Loucy (cell line): ENCODE measurements around the gene CACNA2D4.

ENCODE experiments used
- H2AFZ ChIP-seq: fragments of 200-600 bp; sonication (generic); 2 replicates; pipeline ENCODE4 v1.6.0; 2016; ENCODE audit warnings: antibody characterized with exemption, mild to moderate bottlenecking, low read length, moderate library complexity
- H3F3A ChIP-seq: fragments of 200-600 bp; 2 replicates; pipeline ENCODE4 v1.6.0; 2016; ENCODE audit warnings: antibody characterized with exemption, low read depth, mild to moderate bottlenecking
- H3K27me3 ChIP-seq: fragments of 200-600 bp; sonication (generic); 2 replicates; pipeline ENCODE4 v1.6.1; 2014; ENCODE audit warnings: low read length, mild to moderate bottlenecking; ENCODE audit not compliant: insufficient read depth, poor library complexity, severe bottlenecking
- H3K36me3 ChIP-seq: fragments of 200-600 bp; sonication (generic); 2 replicates; pipeline ENCODE4 v1.6.1; 2016; ENCODE audit warnings: low read length; ENCODE audit not compliant: insufficient read depth
- H3K4me1 ChIP-seq: fragments of 200-600 bp; sonication (generic); 2 replicates; pipeline ENCODE4 v1.5.1; 2014; ENCODE audit warnings: low read length, mild to moderate bottlenecking; ENCODE audit not compliant: insufficient read depth, poor library complexity, severe bottlenecking
- H3K4me2 ChIP-seq: fragments of 200-600 bp; sonication (generic); 2 replicates; pipeline ENCODE4 v1.6.0; 2014; ENCODE audit warnings: antibody characterized with exemption, low read length, low read depth, mild to moderate bottlenecking; ENCODE audit not compliant: poor library complexity, severe bottlenecking
- H3K4me3 ChIP-seq: fragments of 200-600 bp; sonication (generic); 2 replicates; pipeline ENCODE4 v1.5.1; 2014; ENCODE audit warnings: low read length, mild to moderate bottlenecking, mixed read lengths; ENCODE audit not compliant: poor library complexity, severe bottlenecking
- H3K79me2 ChIP-seq: fragments of 200-600 bp; sonication (generic); 2 replicates; pipeline ENCODE4 v1.6.1; 2014; ENCODE audit warnings: low read length; ENCODE audit not compliant: insufficient read depth
- H3K9ac ChIP-seq: fragments of 200-600 bp; sonication (generic); 2 replicates; pipeline ENCODE4 v1.6.0; 2014; ENCODE audit warnings: mild to moderate bottlenecking, low read depth, low read length, moderate library complexity; ENCODE audit not compliant: poor library complexity, severe bottlenecking
- H3K9me2 ChIP-seq: fragments of 200-600 bp; sonication (generic); replicated peaks from 2 replicates; pipeline ENCODE4 v1.6.1; 2016; ENCODE audit warnings: low read depth, low read length, mixed read lengths
- H3K9me3 ChIP-seq: fragments of 200-600 bp; sonication (generic); 2 replicates; pipeline ENCODE4 v1.6.1; 2014; ENCODE audit warnings: mild to moderate bottlenecking, antibody characterized with exemption, low read length, low read depth; ENCODE audit not compliant: insufficient read depth
- H4K20me1 ChIP-seq: fragments of 200-600 bp; sonication (generic); 2 replicates; pipeline ENCODE4 v1.6.0; 2014; ENCODE audit warnings: antibody characterized with exemption, low read length, mild to moderate bottlenecking; ENCODE audit not compliant: insufficient read depth, poor library complexity, severe bottlenecking
- EZH2phosphoT487 ChIP-seq: fragments of 200-600 bp; IDR thresholded peaks from 2 replicates; pipeline ENCODE4 v1.6.1; 2018; ENCODE audit warnings: antibody characterized with exemption, mild to moderate bottlenecking, moderate library complexity, borderline replicate concordance
- TF ChIP-seq, protein P1 (sequence below): fragments of 200-600 bp; sonication (generic); conservative IDR thresholded peaks from 2 replicates; pipeline ENCODE4 v1.5.1; 2014; ENCODE audit warnings: mild to moderate bottlenecking, antibody characterized with exemption, low read length

CACNA2D4 gene

DNA sequence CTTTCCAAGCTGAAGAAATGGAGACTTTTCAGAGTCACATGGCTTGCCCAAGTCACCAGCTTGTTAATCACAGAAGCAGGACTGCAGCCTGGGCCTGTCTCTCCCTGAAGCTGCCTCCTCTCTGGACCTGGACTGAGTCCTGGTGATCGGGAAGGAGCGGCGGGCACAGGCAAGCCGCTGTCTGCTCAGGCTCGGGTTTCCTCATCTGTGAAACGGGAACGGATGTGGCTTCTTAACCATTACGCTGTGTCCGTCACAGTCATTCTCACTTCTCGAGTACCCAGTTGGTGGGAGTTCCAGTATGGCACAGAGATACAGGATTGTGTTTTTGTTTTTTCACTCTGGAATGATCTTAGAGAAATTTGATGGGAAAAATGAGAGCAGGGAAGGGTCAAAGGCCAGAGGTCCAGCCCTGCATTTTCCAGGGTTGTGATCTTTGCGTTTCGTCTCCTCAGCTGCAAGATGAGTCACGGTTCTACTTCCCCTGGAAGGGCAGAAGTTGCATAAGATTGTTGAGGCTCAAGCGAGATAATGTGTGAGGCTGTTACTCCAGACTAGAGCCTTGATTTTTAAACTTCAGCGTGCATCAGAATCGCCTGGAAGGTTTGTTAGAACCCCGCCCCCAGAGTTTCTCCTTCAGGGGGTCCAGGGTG is 105.7 kb downstream of the CACNA2D4 start:
- Histone ChIP-seq H3K9me3 (no peaks in the 10 kb centered on the region), H3K4me2 (peak overlapping the region; percentile 64), H4K20me1 (no peaks in the 10 kb centered on the region), H3K4me1 (peaks cover 34% of the 10 kb centered on the region), H3K9ac (no peak overlapping the region), H3K27me3 (no peaks in the 10 kb centered on the region), H3K36me3 (no peaks in the 10 kb centered on the region), H3K4me3 (no peak overlapping the region), H2AFZ (no peak overlapping the region), H3F3A (no peaks in the 10 kb centered on the region), H3K79me2 (peaks cover 16% of the 10 kb centered on the region; the same call in 1 of the 2 replicates), H3K9me2 (no peaks in the 10 kb centered on the region)
- no peak for TF ChIP-seq EZH2phosphoT487

DNA sequence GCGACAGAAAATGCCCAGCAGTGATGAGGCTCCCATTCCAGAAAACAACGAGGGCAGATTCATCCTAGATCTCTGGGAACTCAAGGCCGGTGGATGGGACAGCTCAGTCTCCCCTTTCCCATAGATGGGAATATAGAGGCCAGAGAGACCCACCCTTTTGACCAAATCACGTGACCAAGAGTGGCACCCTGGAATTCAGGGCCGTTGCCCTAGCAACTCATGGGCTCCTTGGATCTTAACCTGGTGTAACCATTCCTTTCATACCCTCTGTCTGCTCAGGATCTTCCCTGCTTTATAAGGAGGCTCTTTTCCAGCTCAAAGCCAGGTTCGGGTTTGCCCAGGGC is 106.5 kb downstream of the CACNA2D4 start:
- H3K9me3 ChIP-seq: no peaks in the 10 kb centered on the region
- H3F3A ChIP-seq: no peaks in the 10 kb centered on the region
- peak overlapping the region; percentile 64 for H3K4me2 ChIP-seq
- no peaks in the 10 kb centered on the region for H4K20me1 ChIP-seq
- H3K79me2 ChIP-seq: peaks cover 16% of the 10 kb centered on the region; the same call in 1 of the 2 replicates
- TF ChIP-seq EZH2phosphoT487: no peak
- TF ChIP-seq, protein P1, sequence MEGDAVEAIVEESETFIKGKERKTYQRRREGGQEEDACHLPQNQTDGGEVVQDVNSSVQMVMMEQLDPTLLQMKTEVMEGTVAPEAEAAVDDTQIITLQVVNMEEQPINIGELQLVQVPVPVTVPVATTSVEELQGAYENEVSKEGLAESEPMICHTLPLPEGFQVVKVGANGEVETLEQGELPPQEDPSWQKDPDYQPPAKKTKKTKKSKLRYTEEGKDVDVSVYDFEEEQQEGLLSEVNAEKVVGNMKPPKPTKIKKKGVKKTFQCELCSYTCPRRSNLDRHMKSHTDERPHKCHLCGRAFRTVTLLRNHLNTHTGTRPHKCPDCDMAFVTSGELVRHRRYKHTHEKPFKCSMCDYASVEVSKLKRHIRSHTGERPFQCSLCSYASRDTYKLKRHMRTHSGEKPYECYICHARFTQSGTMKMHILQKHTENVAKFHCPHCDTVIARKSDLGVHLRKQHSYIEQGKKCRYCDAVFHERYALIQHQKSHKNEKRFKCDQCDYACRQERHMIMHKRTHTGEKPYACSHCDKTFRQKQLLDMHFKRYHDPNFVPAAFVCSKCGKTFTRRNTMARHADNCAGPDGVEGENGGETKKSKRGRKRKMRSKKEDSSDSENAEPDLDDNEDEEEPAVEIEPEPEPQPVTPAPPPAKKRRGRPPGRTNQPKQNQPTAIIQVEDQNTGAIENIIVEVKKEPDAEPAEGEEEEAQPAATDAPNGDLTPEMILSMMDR: no peak
- peak overlapping the region; percentile 74 for H3K4me3 ChIP-seq
- H3K9ac ChIP-seq: peak overlapping the region; percentile 86
- H3K27me3 ChIP-seq: no peaks in the 10 kb centered on the region
- no peaks in the 10 kb centered on the region for H3K9me2 ChIP-seq
- peak overlapping the region; percentile 31; the same call in 1 of the 2 replicates for H2AFZ ChIP-seq
- H3K4me1 ChIP-seq: peaks cover 34% of the 10 kb centered on the region
- H3K36me3 ChIP-seq: no peaks in the 10 kb centered on the region

DNA sequence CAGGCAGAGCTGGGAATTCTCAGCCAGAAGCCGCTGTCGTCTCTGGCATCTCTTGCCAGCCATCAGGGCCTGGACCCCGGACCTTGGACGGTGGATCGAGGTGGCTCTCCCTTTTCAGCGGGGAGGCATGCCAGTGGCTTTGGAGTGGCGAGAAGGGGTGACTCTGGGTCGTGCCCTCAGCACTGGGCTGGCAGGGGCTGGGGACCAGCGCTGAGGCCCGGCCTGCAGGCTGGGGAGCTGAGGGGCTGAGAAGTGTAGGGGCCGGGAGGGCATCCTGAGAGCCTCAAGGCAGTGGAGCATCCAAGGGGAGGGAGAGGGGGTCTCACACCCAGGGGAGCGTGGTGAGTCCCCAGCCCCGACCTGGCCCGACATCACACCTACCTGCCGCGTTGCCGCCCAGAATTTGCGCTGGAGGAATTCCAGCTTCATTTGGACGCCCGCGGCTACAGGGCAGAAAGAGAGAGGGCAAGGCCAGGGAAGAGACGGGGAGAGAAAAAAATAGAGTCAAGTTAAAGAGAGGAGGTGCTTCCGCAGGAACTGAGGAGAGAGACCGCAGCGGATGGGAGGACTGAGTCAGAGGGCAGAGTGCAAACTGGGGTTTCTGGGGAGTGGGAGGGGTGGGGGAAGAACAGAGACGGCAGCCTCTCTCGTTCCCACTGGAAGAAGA is 107.0 kb downstream of the CACNA2D4 start:
- H3K27me3 ChIP-seq: no peaks in the 10 kb centered on the region
- TF ChIP-seq, protein P1: no peak
- no peak for TF ChIP-seq EZH2phosphoT487
- H3K79me2 ChIP-seq: peaks cover 16% of the 10 kb centered on the region; the same call in 1 of the 2 replicates
- H3K4me2 ChIP-seq: peak overlapping the region; percentile 64
- no peaks in the 10 kb centered on the region for H3F3A ChIP-seq
- no peaks in the 10 kb centered on the region for H4K20me1 ChIP-seq
- H3K36me3 ChIP-seq: no peaks in the 10 kb centered on the region
- H3K9ac ChIP-seq: peak overlapping the region; percentile 86
- H3K9me2 ChIP-seq: no peaks in the 10 kb centered on the region
- no peaks in the 10 kb centered on the region for H3K9me3 ChIP-seq
- H3K4me3 ChIP-seq: peak overlapping the region; percentile 74
- H2AFZ ChIP-seq: peak overlapping the region; percentile 31; the same call in 1 of the 2 replicates
- H3K4me1 ChIP-seq: peaks cover 38% of the 10 kb centered on the region
